COLO668 (cell line): Measurements from ENCODE around the gene KAT6B.
"Not testable (repeated sequence)": the region's sequence is repeated elsewhere in the genome, so short reads cannot be mapped to it uniquely, and the experiment has no call there.

Source experiments
- DNase-seq: peaks from one replicate; lab custom pipeline; 2025; ENCODE audit not compliant: unreplicated experiment; lab: John Stamatoyannopoulos, UW

The KAT6B gene

GRCh38 chr10:74856940-74857339 lies 30.5 kb downstream of the KAT6B start:
- DNase-seq: no peak

DNA sequence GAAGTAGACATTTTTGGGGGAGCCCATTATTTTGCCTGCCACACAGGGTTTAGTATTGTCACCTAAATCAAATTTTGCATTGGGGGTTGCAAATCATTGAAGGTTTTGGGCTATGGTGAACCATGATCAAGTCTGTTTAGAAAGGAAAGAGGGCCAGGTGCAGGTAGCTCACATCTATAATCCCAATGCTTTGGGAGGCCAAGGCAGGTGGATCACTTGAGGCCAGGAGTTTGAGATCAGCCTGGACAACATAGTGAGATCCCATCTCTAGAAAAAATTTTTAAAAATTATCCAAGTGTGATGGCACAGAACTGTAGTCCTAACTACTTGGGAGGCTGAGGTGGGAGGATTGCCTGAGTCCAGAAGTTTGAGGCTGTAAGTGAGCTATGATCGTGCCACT lies 31.2 kb downstream of the KAT6B start:
- no peak for DNase-seq

- DNase-seq: no peak
These were observed 33.1 kb downstream of the KAT6B start for GRCh38 chr10:74859546-74859945.

DNA sequence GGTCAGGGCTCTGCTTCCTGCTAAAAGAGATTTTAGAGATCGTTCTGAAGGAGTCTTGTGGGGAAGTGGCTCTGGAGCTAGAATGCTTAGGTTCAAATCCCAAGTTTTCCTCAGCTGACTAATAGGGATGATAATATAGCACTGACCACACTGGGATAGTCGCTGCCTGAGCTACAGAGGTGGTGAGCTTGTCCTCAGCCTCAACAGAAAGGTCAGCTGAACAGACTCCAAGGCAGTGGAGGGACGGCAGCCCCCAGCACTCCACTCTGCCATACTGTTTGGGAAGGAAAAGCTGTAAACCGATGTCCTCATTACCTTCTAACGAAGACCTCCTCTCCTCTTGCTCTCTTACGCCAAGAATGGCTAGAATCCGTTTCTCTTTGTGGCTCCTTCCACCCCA lies 36.2 kb downstream of the KAT6B start:
- no peak for DNase-seq

- no peak for DNase-seq
These were observed 37.2 kb downstream of the KAT6B start for GRCh38 chr10:74863551-74863950.

DNA sequence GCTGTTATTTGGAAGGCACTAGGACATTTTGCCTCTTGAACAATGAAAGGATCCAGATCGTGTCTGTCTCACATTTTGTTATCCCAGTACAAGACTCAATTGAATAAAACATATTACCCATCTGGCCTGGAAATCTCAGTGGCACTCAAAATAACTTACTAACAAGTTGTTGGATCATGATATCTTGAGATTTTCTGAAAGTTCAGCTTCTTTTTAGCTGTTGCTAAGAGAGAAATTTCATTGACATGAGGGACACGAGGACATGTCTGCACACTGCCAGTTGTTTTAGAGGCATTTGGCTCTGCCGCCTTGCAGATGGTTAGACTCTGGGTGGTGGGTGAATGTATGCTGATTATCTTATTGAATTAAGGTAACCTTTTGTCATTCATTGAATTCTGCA lies 41.0 kb downstream of the KAT6B start:
- no peak for DNase-seq

GRCh38 chr10:74868392-74868977 lies 42.1 kb downstream of the KAT6B start:
- no peak for DNase-seq

GRCh38 chr10:74869635-74870034 lies 43.2 kb downstream of the KAT6B start:
- DNase-seq: no peak

DNA sequence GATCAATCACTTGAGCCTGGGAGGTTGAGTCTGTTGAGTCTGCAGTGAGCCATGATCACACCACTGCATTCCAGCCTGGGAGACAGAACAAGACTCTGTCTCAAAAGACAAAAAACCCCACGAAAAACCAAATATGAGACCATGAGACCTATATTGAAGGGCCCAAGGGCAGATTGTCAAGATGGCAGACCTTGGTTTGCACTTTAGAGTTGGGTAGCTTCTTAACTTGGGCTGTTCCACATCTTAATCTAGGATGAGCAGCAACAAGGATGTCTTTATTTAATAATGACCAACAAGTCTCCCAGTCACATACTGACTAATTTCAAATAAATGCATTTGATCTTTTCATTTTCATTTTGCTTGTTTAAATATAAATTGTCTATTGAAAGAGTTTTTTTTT lies 43.8 kb downstream of the KAT6B start:
- no peak for DNase-seq

DNA sequence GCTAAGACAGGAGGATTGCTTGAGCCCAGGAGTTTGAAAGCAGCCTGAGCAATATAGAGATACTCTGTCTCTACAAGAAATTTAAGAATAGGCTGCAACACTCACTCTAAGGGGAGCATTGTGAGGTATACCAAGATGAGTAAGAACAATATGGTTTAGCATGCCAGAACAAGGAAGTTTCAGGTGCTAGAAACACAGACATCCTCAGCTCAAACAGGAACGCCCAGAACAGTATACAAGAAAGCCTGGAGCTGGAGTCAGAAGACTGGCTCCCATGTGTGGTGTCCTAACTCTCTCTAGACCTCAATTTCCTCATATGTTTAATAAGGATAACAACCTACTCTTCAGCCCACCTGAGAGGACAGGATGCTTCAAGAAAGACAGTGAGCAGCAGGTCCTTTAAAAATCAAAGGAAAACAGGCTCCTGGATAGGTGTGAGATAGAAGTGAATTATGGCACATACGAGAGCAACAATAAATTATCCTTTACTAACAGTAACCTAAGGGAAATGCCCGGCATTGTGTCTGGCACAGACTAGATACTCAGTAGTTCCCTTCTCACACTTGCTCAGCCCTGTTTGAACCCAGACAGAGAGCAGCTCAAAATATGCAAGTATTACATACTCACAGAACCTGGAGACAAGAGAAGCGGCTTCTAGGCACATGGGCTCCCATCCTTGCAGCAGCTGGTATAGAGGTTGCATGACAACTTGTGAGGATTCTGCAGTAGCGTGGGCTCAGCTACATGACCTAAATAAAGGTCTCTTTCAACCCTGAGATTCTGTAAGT lies 45.4 kb downstream of the KAT6B start:
- no peak for DNase-seq

DNA sequence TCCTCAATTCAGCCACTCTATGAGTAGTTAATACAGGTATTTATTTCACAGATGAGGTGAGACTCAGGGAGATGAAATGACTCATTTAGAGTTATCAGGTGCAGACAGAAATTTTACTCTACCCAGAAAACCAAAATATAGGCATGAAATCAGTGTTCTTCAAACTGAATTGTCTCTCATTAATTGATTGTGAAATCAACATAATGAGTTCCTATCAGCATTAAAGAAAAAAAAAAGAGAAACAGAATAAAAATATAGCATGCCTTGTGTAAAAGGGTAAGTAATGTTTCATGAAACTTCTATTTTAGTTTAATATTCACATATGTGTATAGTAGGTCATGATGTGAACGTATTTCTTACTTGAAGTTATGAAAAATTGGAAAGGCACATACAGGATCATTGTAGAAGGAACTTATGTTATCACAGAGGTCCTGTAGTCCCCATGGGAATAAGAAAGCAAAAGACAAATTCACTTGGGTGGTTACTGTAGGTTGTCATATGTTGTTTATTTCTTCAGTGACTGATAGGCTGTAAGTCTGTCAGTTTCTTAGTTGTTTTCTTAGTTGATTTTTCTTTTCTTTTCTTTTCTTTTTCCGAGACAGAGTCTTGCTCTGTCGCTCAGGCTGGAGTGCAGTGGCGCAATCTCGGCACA lies 47.5 kb downstream of the KAT6B start:
- no peak for DNase-seq

- no peak for DNase-seq
These were observed 48.2 kb downstream of the KAT6B start for GRCh38 chr10:74874649-74875048.

- no peak for DNase-seq
These were observed 48.7 kb downstream of the KAT6B start for GRCh38 chr10:74875068-74875467.

DNA sequence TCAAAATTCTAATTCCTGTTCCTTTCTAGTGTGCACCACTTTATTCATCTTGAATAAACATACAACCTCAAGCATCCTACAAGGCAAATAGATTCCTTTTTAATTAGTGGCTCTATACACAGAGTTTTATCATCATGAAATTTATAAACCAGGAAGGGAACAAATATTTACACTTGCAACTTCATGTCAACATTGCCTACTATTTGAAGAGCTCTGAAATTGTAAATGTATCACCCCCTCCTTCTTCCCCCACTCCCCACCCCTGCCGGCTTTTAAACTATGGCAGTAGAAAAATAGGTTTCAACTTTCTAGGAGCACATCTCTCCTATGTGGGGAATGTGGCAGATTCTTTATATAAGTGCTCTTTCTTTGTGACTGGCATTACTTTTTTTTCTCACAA lies 49.6 kb downstream of the KAT6B start:
- DNase-seq: no peak

DNA sequence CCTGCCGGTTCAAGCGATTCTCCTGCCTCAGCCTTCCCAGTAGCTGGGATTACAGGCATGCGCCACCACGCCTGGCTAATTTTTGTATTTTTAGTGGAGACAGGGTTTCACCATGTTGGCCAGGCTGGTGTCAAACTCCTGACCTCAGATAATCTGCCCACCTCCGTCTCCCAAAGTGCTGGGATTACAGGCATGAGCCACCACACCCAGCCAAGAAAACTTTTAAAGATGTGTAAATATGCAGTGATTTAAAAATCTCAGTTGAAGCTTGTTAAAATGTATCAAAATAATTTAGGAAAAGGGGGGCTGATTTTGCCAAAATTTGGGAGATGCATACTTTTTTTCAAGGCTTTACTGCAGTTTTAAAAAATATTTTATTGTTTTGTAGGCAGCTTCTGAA lies 50.7 kb downstream of the KAT6B start:
- not testable (repeated sequence) for DNase-seq

- no peak for DNase-seq
These were observed 51.5 kb downstream of the KAT6B start for GRCh38 chr10:74877898-74878297.

DNA sequence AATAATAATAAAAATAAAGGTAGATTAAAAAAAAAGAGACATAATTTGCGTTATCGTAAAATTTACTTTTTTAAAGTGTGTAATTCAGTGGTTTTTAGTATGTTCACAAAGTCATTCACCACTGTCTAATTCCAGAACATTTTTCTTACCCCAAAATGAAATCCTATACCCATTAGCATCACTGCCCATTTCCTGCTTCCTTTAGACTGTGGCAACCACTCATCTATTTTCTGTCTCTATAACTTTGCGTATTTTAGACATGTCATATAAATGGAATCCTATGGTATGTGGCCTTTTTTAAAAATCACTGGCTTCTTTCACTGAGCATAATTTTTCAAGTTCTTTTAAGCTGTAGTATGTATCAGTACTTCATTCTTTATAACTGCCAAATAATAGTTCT lies 53.6 kb downstream of the KAT6B start:
- DNase-seq: no peak

GRCh38 chr10:74881253-74881884 lies 55.0 kb downstream of the KAT6B start:
- DNase-seq: no peak

DNA sequence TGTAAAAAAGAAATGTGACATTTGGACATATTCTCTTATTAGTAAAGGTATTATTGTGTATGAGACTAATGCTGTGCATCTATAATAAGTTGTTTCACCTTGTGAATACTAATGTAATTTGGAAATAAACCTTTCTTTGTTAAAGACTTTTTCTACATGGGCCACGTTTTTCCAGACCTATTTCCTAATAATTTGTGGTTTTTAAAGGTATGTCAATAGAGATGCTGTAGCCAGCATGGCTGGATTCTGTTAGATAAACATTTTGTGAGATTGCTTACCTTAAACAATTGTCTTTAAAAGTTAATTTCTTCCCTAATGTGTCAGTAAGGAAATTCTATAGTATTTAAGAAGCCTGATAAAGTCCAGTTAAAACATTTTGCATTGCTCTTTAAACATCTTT lies 56.0 kb downstream of the KAT6B start:
- no peak for DNase-seq

GRCh38 chr10:74882831-74883230 lies 56.4 kb downstream of the KAT6B start:
- no peak for DNase-seq

- DNase-seq: no peak
These were observed 57.0 kb downstream of the KAT6B start for GRCh38 chr10:74883428-74883827.
